ENCODE measurements around the gene RALGAPA2. TPM values are rescaled to one million over a fixed set of nuclear protein-coding genes. Genes with fewer than 3 reads are reported as not detected.

RALGAPA2 gene
- total RNA-seq, 1 experiment from 2014 or later = 10.8 TPM

GRCh38 chr20:20472684-20473274 is 239.7 kb downstream of the RALGAPA2 start:
- no peaks in the 10 kb centered on the region for H4K20me1 ChIP-seq (ENCODE audit: insufficient read depth)
- no peaks in the 10 kb centered on the region for H3K4me1 ChIP-seq (ENCODE audit: control insufficient read depth in 1 of 2, insufficient read depth in 2 of 2, low read length in 2 of 2)
- no peak overlapping the region for H3K4me2 ChIP-seq (ENCODE audit: low read length)
- no peaks in the 10 kb centered on the region for H3K9me3 ChIP-seq (ENCODE audit: control insufficient read depth in 1 of 2, insufficient read depth in 1 of 2, low read depth in 1 of 2, low read length in 2 of 2)
- BruUV-seq (replicated peaks) = no TSS peak
- H3K27ac ChIP-seq (ENCODE audit: low read depth, low read length) = no peak overlapping the region
- H3K79me2 ChIP-seq (ENCODE audit: insufficient read depth, low read length) = no peaks in the 10 kb centered on the region
- ChIA-PET POLR2A (no interaction called here), RAD21 (ENCODE audit: low non-redundant PET in 1 of 2, low total read pairs in 2 of 2, uncharacterized antibody in 2 of 2, unreplicated experiment in 2 of 2) (no interaction called here), CTCF (no interaction called here)
- H3K27me3 ChIP-seq (ENCODE audit: insufficient read depth, low read length) = no peaks in the 10 kb centered on the region
- intact Hi-C loops (cut with micrococcal nuclease) = no loop called here
- no peak overlapping the region for H3K4me3 ChIP-seq (replicated peaks in 1 of 2; ENCODE audit: low read depth in 1 of 2, low read length in 2 of 2)
- no peak overlapping the region for H2AFZ ChIP-seq (ENCODE audit: low read depth, low read length, poor library complexity, severe bottlenecking)
- no peak overlapping the region for H3K9ac ChIP-seq (ENCODE audit: low read length)
- no peaks in the 10 kb centered on the region for H3K36me3 ChIP-seq (ENCODE audit: control insufficient read depth in 1 of 2, insufficient read depth in 2 of 2, low read length in 2 of 2)
- ATAC-seq (no peak), DNase-seq (ENCODE audit: low read depth, low spot score) (no peak)
- TF ChIP-seq, protein P1, sequence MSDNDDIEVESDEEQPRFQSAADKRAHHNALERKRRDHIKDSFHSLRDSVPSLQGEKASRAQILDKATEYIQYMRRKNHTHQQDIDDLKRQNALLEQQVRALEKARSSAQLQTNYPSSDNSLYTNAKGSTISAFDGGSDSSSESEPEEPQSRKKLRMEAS (IDR thresholded peaks at IDR 0.05) = no peak
- no peak for TF ChIP-seq SRF (IDR thresholded peaks at IDR 0.05; ENCODE audit: low read depth)
- no peak for TF ChIP-seq SIN3A (IDR thresholded peaks at IDR 0.05; ENCODE audit: low read depth)
- TF ChIP-seq TCF7L2 (IDR thresholded peaks at IDR 0.05; ENCODE audit: borderline replicate concordance, extremely low read depth, insufficient read depth, insufficient read length) = no peak
- TF ChIP-seq SP1 (IDR thresholded peaks at IDR 0.05; ENCODE audit: low read depth) = no peak
- no peak for TF ChIP-seq CTCF (IDR thresholded peaks at IDR 0.05 in 2 of 3, conservative IDR thresholded peaks at IDR 0.05 in 1 of 3; ENCODE audit: borderline replicate concordance in 1 of 3, insufficient read depth in 1 of 3, low read depth in 2 of 3, low read length in 2 of 3)
- TF ChIP-seq POLR2A (IDR thresholded peaks at IDR 0.05; ENCODE audit: borderline replicate concordance, extremely low read depth, insufficient read depth, insufficient read length) = no peak
- TF ChIP-seq CEBPB (IDR thresholded peaks at IDR 0.05; ENCODE audit: low read depth) = no peak
- no peak for TF ChIP-seq ELF1 (IDR thresholded peaks at IDR 0.05; ENCODE audit: borderline replicate concordance, low read depth)
- TF ChIP-seq EZH2phosphoT487 (IDR thresholded peaks at IDR 0.05; ENCODE audit: borderline replicate concordance) = no peak
- TF ChIP-seq, protein P2, sequence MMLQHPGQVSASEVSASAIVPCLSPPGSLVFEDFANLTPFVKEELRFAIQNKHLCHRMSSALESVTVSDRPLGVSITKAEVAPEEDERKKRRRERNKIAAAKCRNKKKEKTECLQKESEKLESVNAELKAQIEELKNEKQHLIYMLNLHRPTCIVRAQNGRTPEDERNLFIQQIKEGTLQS (IDR thresholded peaks at IDR 0.05) = no peak
- no peak for TF ChIP-seq JUND (IDR thresholded peaks at IDR 0.05)
- no peak for TF ChIP-seq POLR2AphosphoS5 (IDR thresholded peaks at IDR 0.05; ENCODE audit: low read depth, low read length)
- no peak for TF ChIP-seq ZFX (IDR thresholded peaks at IDR 0.05)
- H3K9me2 ChIP-seq (ENCODE audit: insufficient read depth) = no peaks in the 10 kb centered on the region

Data from HCT116 (cell line).